Gastrocnemius medialis (tissue), 4 donors: ENCODE results near the gene HS3ST5.

Source experiments
- CTCF ChIP-seq, 5 experiments: fragments of 450-650 bp in 3 of 5; fragments of 200-600 bp in 2 of 5; sonication (generic) in 2 of 5; IDR thresholded peaks in 4 of 5; conservative IDR thresholded peaks in 1 of 5; 1 replicate in 4 of 5; 2 replicates in 1 of 5; pipeline ENCODE4 v1.5.1; 2016 to 2019; ENCODE audit warnings: antibody characterized with exemption in 5 of 5, mild to moderate bottlenecking in 3 of 5, moderate library complexity in 3 of 5
- POLR2A ChIP-seq, 2 donors: fragments of 450-650 bp; IDR thresholded peaks; one replicate each; pipeline ENCODE4 v1.6.1; 2017; ENCODE audit warnings: antibody characterized with exemption in 2 of 2, mild to moderate bottlenecking in 2 of 2, moderate library complexity in 2 of 2

- TF ChIP-seq CTCF (IDR thresholded peaks at IDR 0.05 in 4 of 5, conservative IDR thresholded peaks at IDR 0.05 in 1 of 5) (no peak), POLR2A (IDR thresholded peaks at IDR 0.05) (no peak)
Observed at GRCh38 chr6:114160881-114161280, 181.9 kb downstream of the HS3ST5 start.
